T-helper 22 cell (primary cell): ENCODE measurements around the gene MNAT1.

Experiments
- DNase-seq: peaks from one replicate; pipeline ENCODE4 v3.0.0-alpha.2; 2020; ENCODE audit warnings: low read depth

The MNAT1 gene

DNA sequence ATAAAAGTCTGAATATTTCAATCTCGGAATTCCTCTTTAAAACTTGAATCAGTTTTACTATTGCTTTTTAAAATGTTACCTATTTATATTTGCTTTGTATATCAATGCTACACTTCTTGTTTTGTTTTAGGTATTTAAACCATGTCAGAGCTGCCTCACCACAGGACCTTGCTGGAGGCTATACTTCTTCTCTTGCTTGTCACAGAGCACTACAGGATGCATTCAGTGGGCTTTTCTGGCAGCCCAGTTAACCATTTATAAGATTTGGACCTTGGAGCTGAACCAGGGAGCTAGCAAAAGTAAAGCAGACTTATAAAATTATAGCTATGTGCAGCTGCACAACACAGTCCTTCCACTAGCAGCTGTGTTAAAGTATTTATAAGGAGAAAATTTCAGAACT is 233.5 kb downstream of the MNAT1 start:
- no peak for DNase-seq

DNA sequence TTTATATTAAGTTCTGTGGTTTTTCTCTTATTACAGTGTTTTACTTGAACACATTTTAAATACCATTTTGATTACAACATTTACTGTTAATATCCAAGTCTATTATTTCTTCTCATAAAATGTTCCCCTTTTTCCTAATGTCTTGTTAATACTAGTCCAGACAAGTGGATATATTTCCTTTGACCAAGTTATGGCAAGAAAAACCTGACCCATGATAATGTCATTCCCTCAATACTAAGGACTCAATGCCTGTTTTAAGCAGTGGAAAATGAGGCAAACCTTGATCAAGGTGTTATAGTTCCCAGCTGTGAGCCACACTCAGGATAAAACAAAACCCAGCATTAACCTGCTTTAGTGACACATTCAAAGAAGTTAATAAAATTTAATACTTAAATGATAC is 234.1 kb downstream of the MNAT1 start:
- DNase-seq: no peak

DNA sequence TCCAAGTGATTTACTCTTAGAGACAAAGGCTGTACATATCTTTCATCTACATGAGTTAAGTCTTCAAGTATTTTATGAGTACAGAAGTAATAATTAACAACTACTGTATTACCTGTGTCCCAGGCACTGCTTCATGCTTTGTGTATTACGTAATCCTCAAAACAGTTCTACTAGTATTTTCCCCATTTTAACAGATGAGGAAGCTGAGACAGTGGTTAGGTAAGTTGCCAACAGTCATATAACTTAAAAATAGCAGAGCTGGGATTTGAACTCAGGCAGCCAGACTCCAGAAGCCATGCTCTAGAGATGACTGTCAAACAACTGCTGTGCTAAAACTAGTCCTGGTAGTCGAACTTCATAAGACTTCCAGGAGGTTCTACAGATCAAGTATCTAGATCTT is 235.6 kb downstream of the MNAT1 start:
- no peak for DNase-seq

DNA sequence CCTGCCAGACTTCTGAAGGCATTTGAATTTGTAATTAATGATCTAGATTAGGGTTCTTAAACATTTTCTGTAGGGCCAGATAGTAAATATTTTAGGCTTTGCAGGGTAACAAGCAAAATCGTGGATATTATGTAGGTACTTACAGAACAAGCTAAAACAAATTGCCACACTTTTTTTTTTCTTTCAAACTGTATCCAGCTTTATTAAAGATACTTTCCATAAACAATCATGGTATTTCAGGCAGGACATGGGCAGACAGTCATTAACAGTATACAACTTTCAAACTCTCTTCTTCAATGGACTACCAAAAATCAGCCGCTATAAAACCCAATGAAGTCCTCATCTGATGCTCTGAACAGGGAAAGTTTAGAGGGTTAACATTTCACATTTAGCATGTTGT is 236.7 kb downstream of the MNAT1 start:
- no peak for DNase-seq

DNA sequence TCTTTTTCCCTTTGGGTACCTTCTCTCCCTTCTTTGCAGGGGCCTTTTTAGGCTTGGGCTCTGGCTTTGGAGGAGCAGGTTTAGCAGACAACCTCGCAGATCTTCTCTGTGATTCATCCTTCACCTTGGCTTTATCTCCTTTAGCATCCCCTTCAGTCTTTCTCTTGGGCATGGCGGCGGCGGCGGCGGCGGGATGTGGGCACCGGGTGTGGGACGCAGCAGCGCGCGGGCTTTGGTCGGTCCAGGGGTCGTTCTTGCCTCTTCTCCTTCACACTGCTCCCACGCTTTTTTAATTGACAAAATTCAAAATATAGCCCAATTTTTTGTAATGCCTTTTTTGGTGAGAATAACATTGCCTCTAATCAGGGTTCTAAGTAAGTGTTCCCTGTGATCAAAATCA is 237.7 kb downstream of the MNAT1 start:
- no peak for DNase-seq

DNA sequence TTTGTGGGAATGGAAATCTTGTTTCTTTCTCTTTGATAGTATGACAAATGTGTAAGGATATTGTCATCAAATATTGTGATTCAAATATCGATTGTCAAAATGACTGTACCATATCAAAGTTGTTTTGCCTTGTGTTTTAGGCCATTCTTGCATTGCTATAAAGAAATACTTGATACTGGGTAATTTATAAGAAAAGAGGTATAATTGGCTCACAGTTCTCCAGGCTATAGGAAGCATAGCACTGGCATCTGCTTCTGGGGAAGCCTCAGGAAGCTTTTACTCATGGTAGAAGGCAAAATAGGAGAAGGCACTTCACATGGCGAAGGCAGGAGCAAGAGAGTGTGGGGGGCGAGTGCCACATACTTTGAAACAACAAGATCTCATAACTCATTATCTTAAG is 238.5 kb downstream of the MNAT1 start:
- DNase-seq: no peak

DNA sequence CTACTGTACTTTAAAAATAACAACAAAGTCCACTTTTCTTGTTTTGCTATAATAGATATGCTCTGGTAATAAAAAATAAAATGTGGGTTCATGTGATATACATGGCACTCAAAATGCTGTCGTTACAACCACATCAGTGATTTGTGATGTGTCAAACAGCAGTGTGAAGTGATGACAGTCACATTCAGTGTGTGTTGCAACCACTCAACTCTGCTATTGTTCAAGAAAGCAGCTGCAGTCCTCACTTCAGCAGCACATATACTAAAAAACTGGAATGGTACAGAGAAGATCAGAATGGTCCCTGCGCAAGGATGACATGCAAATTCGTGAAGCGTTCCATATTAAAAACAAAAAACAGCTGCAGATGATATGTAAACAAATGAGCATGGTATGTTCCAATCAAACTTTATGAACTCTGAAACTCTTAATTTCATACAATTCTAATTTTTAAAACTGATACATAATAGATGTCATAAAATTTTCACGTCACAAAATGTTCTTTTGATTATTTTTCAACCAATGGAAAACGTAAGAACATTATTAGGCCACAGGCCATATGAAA is 239.6 kb downstream of the MNAT1 start:
- no peak for DNase-seq

DNA sequence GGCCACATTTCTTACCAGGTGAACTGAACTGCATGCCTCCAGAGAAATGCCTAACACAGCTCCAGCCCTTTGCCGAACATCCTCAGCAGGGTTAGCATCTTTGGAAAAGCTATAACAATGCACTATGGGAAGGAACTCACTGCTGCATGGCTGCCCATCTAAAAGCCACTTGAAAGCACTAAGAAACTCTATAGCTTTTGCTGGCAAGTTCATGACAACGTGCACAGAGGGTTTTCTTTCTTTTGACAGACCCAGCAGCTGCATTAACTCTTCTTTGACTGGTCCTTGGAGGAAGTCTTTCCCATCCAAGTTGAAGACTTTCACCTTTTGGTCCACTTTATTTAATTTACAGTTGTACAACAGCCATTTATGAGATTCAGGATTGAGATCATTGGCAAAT is 241.0 kb downstream of the MNAT1 start:
- no peak for DNase-seq

DNA sequence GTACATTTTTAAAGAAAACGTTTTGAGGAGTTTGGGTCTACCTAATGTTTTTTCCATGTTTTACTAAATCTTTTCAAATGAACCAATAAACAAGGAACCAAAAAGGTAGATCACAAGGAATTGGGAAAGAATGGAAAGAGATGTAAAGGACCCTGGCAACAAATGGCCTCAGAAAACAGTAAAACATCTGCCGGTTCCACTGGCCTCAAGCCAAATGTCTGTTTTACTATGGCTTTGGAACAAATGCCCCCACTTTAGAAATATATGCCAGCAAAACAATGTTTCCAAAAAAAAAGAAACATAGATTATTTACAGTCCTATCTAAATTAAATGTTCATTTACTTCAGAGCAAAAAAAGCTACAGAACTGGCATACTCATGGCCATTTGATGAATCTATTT is 243.3 kb downstream of the MNAT1 start:
- DNase-seq: no peak

DNA sequence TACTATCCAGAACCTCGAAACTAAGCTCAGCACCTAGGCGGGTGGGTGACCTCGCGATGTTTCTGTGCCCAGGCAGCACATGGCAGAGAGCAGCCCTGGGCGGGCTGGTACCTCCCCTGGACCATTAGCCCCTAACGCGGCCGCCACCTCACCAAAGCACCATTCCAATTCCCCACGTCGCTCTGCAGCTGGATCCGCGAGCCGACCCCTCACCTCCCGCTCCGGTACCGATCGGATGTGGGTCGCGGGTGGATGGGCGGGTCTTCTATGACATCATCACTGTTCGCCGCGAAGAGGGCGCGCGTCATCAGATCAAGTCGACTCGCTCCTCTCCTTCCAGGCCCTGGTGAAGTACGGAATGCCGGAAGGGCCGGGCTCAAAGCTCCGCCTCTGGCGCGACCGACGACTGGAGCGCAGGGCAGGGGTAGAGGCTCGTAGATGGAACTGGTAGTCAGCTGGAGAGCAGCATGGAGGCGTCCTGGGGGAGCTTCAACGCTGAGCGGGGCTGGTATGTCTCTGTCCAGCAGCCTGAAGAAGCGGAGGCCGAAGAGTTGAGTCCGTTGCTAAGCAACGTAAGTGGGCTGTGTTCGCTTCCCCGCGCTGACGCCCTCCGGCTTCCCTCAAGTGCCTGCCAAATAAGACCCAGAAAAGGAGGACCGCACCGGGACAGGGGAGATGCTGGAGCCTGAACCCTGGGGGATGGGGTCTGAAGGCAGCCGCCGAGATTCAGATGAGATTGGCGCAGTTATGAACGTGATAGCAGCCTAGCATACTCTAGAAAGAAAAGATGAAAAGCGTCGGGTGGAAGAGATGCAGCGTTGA is 246.5 kb downstream of the MNAT1 start, which contains the start of the genes SLC38A6 and TRMT5:
Gene SLC38A6 (plus strand): TSS at position 435 of the 822 bp plus-strand sequence. CDS start 33 bp downstream, at position 468.
Gene TRMT5 (minus strand): TSS at position 269 of the 822 bp plus-strand sequence. CDS start 106 bp downstream, at position 163.
- DNase-seq: peak; percentile 79

DNA sequence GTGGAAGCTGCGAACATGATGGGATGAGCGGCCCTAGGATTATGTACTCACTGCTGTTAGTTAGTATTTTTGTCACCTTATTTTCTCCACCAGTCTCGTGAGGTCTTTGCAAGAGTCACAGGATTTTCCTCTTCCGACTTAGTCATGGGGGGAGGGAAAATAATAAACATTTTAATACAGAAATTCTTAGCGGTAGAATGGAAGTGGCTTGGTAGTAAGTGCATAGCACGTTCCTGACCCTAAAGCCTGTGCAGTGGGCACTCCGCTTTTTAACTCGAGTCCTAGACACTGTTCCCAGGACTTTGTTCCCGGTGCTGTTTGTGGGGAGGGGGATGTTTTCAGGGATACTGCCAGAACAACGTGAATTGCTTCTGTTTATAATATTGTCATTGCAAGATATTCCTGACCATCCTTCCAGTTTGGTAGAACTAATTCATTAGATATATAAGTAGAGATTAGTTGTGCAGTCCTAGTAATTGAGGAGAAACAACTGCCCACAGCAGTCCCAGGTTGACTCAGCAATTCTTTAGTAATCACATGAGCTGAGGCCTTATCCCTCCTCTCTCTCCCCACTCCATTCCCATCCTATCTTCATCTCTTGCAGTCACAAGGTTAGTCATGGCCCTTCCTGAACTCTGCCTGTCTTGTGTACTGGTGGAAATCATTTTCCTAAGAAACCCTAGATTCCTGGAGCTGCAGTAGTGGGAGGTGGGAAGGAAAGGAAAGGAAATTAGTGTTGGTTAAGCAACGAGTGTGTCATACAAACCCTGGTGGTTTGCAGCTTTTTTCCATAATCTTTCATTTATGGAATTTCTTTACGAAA is 247.3 kb downstream of the MNAT1 start:
- no peak for DNase-seq

DNA sequence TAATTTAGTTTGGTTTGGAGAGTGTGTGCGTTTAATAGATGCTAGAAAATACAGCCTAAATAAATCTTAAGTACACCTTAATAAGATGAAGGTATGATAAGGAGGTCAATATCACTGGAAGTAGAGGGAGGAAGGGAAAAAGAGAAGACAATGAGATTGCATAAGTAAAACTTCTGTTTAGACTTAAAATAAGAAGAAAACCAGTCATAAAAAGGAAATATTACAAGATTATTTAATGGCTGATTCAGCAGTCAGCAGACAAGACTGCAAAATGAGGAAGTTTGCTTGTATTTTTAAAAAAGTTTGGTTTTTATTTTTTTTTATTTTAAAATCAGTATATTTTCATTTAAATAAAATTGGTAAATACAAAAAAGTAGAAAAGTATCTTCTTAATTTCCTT is 249.6 kb downstream of the MNAT1 start:
- DNase-seq: no peak

DNA sequence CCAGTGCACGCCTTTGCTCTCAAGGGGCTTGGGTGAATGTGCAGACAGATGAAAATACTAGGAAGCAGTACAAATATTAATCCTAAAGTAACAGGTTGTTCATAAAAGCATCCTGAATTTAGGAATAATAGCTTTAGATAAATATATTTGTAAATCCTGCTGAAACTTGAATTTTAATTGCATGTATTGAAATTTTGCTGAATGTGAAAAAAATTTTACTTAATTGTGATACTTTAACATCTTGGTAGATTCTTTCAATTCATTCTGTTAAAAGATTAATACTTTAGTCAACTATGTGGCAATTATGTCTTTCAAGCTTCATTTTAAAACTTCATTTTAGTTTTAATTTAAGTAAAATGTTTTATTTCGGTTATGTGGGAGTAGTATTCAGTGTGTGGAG is 251.9 kb downstream of the MNAT1 start:
- no peak for DNase-seq

DNA sequence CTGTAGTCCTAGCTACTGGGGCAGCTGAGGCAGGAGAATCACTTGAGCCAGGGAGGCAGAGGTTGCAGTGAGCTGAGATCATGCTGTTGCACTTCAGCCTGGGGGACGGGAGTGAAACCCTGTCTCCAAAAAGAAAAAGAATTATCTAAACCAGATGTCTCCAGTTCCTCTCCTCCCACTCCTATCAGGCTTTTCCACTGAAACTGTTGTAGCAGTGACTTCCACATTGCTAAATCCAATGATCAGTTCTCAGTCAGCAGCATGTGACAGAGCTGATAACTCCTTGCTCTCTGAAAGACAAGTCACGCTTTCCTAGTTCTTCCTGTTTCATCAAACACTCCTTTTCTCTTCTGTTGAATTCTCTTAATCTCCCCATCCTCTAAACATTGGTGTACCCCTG is 255.0 kb downstream of the MNAT1 start:
- DNase-seq: no peak

DNA sequence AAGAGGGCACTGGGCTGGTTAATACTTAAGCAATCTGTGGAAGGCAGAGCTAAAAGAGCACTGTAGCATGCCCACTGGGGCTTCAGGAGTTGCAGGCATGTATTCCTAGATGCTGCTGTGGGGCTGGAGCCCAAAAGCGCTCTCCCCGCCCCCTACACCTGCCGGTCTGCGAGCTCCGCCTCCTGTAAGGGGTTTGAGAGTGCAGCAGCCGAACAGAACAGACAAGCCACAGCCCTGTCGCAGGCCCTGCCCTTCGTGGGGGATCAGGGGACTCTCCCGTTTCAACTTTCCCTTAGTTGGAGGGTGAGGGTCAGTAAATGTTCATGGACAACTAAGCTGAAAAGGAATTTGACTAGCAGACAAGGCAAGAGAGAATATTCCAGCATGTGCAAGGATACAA is 264.1 kb downstream of the MNAT1 start:
- no peak for DNase-seq

DNA sequence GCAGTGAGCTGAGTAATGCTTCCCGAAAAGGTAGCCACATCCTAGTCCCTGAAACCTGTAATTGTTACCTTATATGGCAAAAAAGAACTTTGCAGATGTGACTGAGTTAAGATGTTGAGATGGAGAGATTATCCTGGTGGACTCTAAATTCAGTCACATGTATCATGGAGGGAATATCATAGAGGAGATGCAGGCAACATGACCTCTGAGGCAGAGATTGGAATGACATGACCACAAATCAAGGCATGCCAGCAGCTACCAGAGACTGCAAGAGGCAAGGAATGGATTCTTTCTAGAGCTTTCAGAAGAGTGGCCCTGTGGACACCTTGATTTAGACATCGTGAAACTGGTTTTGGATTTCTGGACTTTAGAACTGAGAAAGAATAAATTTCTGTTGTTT is 265.0 kb downstream of the MNAT1 start:
- no peak for DNase-seq

DNA sequence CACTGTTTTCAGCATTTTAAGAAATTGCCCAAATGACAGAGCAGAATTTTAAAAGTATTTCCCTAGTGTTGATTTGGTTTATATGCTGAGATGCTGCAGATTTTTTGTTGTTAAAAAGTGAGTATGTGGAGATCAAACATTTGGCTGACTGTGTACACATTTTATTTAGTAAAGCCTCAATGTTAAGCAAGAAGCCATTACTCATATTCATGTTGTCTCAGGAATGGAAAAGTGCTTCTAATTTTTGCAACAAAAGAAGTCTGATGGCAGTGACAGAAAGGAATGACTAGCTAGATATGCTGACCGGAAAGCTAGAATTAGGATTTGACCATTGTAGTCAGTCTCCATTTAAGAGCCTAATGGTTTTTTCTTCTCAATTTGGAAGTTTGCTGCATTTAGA is 269.0 kb downstream of the MNAT1 start:
- no peak for DNase-seq

DNA sequence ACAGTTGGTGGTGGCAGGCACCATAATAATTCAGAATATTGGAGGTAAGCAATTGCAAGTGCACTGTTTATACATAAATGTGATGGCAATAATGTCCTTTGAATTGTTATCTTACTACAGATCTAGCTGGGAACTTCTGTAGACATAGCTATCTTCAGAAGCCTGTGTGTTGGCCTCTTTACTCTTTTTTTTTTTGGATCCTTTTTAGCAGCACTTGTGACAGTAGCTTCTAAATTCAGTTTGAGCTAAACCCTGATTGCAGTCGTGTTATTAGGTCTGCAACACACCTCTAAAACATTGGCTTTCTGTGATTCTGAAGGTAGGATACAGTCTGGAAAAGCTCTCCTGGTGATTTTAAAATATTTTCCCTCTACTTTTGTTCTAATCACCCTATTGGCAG is 285.0 kb downstream of the MNAT1 start:
- DNase-seq: no peak
